ENCODE measurements around the gene IFT52. TPM values are rescaled to one million over a fixed set of nuclear protein-coding genes. Genes with fewer than 3 reads are reported as not detected.

IFT52 gene
- total RNA-seq, 1 donor from 2014 or later: 38.9 TPM

GRCh38 chr20:43568706-43569105 lies 22.0 kb upstream of the IFT52 start:
- Mint-ChIP-seq H3K27ac (ENCODE audit: unreplicated experiment) (no peak overlapping the region), H3K9me3 (ENCODE audit: low read depth) (no peaks in the 10 kb centered on the region), H3K27me3 (ENCODE audit: low read depth) (no peaks in the 10 kb centered on the region), H3K4me3 (ENCODE audit: unreplicated experiment) (no peak overlapping the region), H3K4me1 (ENCODE audit: low read depth) (no peaks in the 10 kb centered on the region), H3K36me3 (ENCODE audit: low read depth) (no peaks in the 10 kb centered on the region)
- DNase-seq (ENCODE audit: low spot score): peak; percentile 12
- TF ChIP-seq, protein P1, sequence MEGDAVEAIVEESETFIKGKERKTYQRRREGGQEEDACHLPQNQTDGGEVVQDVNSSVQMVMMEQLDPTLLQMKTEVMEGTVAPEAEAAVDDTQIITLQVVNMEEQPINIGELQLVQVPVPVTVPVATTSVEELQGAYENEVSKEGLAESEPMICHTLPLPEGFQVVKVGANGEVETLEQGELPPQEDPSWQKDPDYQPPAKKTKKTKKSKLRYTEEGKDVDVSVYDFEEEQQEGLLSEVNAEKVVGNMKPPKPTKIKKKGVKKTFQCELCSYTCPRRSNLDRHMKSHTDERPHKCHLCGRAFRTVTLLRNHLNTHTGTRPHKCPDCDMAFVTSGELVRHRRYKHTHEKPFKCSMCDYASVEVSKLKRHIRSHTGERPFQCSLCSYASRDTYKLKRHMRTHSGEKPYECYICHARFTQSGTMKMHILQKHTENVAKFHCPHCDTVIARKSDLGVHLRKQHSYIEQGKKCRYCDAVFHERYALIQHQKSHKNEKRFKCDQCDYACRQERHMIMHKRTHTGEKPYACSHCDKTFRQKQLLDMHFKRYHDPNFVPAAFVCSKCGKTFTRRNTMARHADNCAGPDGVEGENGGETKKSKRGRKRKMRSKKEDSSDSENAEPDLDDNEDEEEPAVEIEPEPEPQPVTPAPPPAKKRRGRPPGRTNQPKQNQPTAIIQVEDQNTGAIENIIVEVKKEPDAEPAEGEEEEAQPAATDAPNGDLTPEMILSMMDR (IDR thresholded peaks at IDR 0.05): no peak

- Mint-ChIP-seq H3K4me1 (ENCODE audit: low read depth) (no peaks in the 10 kb centered on the region), H3K27me3 (ENCODE audit: low read depth) (no peaks in the 10 kb centered on the region), H3K36me3 (ENCODE audit: low read depth) (no peaks in the 10 kb centered on the region), H3K4me3 (ENCODE audit: unreplicated experiment) (no peak overlapping the region), H3K9me3 (ENCODE audit: low read depth) (no peaks in the 10 kb centered on the region), H3K27ac (ENCODE audit: unreplicated experiment) (no peak overlapping the region)
- TF ChIP-seq, protein P1 (IDR thresholded peaks at IDR 0.05): no peak
- DNase-seq (ENCODE audit: low spot score): no peak
These were observed 21.5 kb upstream of the IFT52 start for GRCh38 chr20:43569282-43569681.

DNA sequence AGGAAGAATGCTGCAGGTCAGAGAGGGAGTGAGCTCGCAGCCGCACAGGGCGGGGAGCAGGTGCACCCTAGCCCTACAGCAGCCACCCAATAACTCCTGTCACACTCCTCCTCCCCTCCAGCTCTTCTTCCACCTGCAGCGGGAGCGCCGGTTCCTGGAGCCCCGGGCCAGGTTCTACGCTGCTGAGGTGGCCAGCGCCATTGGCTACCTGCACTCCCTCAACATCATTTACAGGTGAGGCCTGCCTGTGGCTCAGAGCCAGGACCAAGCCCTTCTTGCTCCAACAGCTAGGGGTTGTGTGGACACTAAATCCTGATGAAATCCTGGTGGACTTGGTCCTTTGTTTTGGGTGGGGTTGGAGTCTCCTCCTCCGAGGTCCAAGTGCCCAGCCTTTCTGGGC lies 20.2 kb upstream of the IFT52 start:
- Mint-ChIP-seq H3K36me3 (ENCODE audit: low read depth) (no peaks in the 10 kb centered on the region), H3K27ac (ENCODE audit: unreplicated experiment) (no peak overlapping the region), H3K9me3 (ENCODE audit: low read depth) (no peaks in the 10 kb centered on the region), H3K4me1 (ENCODE audit: low read depth) (no peaks in the 10 kb centered on the region), H3K27me3 (ENCODE audit: low read depth) (no peaks in the 10 kb centered on the region), H3K4me3 (ENCODE audit: unreplicated experiment) (no peak overlapping the region)
- TF ChIP-seq, protein P1 (IDR thresholded peaks at IDR 0.05): no peak
- DNase-seq (ENCODE audit: low spot score): no peak

DNA sequence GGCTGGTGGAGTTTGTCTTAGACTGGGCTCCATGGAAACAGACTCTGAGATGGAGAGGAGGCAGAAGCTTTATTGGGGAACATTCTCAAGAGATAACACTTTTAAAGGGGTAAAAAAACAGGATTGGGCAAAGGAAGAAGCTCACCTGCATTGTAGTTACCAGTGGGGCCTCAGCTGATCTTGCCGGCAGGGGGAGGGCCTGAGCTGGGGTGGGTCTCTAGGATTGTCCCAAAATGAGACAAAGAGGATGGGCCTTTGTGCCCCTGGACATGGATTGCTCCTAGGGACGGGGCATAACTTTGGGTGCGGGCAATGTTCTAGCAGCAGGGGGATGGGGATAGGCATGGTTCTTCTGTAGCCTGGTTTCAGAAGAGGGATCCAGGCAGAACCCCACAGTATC lies 19.4 kb upstream of the IFT52 start:
- TF ChIP-seq, protein P1 (IDR thresholded peaks at IDR 0.05): no peak
- Mint-ChIP-seq H3K36me3 (ENCODE audit: low read depth) (no peaks in the 10 kb centered on the region), H3K4me3 (ENCODE audit: unreplicated experiment) (no peak overlapping the region), H3K27me3 (ENCODE audit: low read depth) (no peaks in the 10 kb centered on the region), H3K9me3 (ENCODE audit: low read depth) (no peaks in the 10 kb centered on the region), H3K4me1 (ENCODE audit: low read depth) (no peaks in the 10 kb centered on the region), H3K27ac (ENCODE audit: unreplicated experiment) (no peak overlapping the region)
- peak; percentile 50 for DNase-seq (ENCODE audit: low spot score)

GRCh38 chr20:43571771-43572170 lies 19.0 kb upstream of the IFT52 start:
- Mint-ChIP-seq H3K27me3 (ENCODE audit: low read depth) (no peaks in the 10 kb centered on the region), H3K36me3 (ENCODE audit: low read depth) (no peaks in the 10 kb centered on the region), H3K4me1 (ENCODE audit: low read depth) (no peaks in the 10 kb centered on the region), H3K4me3 (ENCODE audit: unreplicated experiment) (no peak overlapping the region), H3K9me3 (ENCODE audit: low read depth) (no peaks in the 10 kb centered on the region), H3K27ac (ENCODE audit: unreplicated experiment) (no peak overlapping the region)
- DNase-seq (ENCODE audit: low spot score): peak; percentile 68
- TF ChIP-seq, protein P1 (IDR thresholded peaks at IDR 0.05): no peak

Measured in chondrocyte (in vitro differentiated cells).